GM21447 (cell line): Measurements from ENCODE around the gene FUOM.

ENCODE experiments used
- ATAC-seq: cut with Tn5 transposase; IDR thresholded peaks from one replicate; pipeline ENCODE4 v1.9.1; 2021; ENCODE audit not compliant: unreplicated experiment

The FUOM gene

DNA sequence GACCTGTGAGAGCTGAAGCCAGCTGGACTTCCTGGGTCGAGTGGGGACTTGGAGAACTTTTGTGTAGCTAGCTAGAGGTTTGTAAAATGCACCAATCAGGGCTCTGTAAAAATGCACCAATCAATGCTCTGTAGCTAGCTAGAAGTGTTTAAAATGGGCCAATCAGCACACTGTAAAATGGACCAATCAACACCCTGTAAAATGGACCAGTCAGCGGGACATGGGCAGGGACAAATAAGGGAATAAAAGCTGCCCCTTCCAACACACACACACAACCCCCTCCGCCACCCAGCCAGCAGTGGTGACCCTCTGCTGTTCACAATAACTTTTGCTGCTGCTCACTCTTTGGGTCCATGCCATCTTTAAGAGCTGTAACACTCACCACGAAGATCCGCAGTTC is 42.0 kb downstream of the FUOM start:
- no peak for ATAC-seq

DNA sequence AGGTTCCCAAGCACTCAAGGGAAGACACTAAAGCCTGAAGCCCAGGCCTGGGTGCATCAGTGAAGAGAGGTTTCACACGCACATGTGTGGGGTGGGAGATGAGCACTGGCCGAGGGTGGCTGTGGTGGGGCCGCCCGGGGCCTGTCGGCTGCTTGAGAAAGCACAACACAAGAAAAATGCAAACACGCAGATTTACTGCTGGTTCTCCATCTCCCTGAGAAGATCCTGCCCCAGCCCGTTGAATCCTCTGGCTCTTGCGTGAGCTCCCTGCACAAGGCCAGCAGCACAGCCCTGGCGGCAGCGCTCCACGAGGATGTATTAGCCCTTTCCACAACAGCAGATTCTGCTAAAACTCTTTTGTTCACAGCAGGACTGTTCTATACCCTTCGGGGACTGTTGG is 42.9 kb downstream of the FUOM start:
- ATAC-seq, result no peak

DNA sequence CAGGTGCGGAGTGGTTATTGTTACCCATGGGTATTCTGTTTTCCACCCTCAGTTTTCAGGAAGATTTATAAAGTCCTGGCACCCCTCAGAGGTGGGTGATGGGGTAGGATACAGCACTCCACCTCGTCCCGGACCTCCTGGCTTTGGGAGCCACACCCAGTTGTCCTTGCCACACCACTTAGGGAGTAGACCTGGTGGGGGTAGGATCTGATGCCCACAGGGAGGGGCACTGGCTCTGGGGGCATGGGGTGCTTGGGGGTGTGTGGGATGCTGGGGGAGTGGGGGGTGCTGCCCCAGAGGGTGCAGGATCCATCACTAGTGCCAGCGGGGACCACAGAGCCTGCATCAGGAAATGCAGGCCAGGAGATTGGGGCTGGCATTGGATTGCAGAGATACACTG is 44.6 kb downstream of the FUOM start:
- no peak for ATAC-seq

DNA sequence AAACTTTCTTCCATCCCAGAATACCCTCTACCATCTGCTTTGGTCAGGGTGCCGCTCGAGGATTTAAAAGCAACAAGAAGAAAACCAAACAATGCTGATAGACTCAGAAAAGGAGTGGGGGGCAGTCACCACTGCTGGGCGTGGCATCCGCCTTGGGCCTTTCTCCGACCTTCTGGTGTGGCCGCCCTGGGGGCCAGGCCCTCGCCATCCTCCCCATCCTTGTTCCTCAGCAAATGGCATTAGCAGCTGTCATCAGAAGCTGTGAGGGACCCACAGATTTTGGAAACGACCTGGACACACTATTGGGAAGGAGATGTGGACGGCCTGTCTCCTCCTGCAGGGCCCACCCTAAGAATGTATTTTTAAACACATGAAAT is 45.1 kb downstream of the FUOM start:
- no peak for ATAC-seq

DNA sequence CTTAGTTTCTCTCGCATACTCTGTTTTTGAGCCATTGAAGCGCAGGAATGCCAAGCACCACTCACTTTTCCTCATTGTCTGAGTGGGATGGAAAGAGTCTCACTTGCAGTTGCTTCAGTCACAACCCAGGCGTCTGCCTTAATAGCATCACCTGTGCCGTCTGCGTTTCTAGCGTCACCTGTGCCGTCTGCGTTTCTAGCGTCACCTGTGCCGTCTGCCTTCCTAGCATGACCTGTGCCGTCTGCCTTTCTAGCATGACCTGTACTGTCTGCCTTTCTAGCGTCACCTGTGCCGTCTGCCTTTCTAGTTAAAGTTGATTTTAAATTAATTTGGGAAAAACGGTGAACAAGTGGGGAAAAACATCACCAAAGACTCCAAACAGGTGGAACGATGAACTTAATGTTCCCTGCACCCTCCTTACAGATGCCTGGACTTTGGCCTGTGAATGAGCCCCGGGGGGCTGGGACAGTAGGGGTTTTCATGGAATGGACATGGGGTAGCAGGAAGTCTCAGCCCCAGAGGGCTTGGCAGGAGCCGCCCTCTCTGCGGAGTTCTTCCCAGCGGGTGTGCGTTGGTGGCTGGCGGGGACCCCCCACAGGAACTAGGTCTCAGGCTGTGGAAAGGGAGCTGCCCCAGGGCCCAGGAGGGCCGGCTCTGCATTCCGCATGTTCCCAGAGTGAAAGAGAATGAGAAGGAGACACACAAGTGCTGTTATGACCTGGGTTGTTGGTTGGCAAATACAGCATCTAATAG is 45.6 kb downstream of the FUOM start:
- ATAC-seq, result no peak

DNA sequence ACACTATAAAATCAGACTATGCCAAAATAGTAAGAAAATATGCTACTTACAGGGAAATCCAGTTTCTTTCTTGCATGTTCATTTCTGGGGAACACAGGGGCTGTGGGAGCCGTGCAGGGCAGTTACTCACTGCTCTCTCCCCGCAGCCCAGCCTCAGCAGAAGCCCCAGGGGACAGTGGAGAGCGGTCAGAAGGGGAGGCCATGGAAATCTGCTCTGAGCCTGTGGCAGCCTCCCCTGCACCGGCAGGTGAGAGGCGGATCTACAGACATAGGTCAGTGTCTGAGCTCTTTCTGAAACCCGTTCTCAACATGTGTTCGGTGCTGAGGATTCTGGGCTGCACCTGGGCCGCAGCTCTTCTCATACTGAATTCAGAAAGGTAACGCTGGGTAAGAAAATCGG is 46.2 kb downstream of the FUOM start:
- no peak for ATAC-seq

DNA sequence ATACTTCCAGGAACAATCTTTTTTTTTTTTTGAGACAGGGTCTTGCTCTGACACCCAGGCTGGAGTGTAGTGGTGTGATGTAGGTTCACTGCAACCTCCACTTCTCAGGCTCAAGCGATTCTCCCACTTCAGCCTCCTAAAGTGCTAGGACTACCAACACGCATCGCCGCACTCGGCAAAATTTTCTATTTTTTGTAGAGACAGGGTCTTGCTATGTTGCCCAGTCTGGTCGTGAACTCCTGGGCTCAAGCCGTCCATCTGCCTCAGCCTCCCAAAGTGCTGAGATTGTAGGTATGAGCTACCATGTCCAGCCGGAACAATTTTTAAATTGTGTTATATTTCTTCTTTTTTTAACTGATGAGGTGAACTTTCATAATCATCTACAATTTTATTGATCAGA is 47.0 kb downstream of the FUOM start:
- ATAC-seq, result no peak

DNA sequence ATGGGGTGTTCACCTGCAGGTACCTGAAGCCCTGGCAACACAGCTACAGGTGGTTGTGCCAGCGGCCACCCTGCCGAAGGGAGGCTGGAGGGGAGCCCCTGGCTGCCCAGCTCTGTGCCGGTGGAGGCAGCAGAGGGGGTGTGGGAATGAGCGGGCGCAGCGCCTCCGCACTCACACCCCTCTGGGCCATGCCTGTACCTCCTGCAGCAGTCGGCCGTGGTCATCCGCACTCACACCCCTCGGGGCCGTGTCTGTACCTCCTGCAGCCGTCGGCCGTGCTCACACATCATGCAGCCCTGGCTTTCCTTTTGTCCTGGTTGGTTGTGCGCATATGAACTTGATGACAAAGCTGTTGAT is 47.4 kb downstream of the FUOM start:
- no peak for ATAC-seq

DNA sequence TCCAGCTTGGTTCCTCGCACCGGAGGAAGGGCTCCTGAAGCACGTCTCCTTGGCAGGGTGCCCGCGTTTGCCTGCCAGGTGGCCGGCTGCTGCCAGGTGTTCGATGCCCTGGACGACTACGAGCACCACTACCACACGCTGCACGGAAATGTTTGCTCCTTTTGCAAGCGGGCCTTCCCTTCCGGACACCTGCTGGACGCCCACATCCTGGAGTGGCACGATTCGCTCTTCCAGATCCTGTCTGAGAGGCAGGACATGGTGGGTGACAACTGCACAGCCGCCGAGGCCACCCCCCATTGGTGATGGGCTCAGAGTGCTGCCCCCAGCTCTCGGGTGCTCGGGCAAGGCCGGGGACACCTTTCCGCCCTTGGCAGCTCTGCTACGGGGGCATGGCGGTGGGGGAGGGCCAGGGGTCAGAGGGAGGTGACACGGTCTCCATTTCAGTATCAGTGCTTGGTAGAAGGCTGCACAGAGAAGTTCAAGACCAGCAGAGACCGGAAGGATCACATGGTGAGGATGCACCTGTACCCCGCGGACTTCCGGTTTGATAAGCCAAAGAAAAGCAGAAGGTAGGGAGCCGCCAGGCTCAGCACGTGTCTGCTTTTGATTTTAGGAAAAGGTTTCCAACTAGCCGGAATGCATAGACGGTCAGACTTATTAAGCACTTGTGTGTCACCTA is 48.0 kb downstream of the FUOM start:
- no peak for ATAC-seq

DNA sequence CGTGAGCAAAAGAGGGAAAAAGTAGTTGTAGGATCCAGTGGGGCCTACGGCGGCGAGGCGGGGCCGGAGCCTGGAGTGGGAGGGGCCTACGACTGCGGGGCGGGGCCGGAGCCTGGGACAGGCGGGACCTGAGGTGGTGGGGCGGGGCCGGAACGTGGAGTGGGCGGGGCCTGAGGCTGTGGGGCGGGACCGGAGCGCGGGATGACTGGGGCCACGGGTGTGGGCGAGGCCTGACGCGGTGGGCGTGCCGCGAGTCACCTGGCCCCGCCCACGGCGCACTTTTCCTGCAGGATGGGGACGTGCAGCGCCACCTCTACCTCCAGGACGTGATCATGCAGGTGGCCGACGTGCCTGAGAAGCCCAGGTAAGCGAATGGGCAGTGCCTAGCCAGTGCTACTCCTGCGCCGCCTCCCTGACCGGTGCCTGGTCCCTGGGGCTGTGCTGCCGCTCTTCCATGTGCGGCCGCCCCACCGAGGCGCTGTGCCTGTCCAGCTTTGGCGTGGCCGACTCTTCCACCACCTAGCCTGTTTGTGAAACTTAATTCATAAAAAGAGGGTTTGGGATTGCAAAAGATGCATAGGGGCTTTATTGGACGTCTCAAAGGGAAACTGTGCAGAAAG is 48.6 kb downstream of the FUOM start:
- peak; percentile 72 for ATAC-seq

DNA sequence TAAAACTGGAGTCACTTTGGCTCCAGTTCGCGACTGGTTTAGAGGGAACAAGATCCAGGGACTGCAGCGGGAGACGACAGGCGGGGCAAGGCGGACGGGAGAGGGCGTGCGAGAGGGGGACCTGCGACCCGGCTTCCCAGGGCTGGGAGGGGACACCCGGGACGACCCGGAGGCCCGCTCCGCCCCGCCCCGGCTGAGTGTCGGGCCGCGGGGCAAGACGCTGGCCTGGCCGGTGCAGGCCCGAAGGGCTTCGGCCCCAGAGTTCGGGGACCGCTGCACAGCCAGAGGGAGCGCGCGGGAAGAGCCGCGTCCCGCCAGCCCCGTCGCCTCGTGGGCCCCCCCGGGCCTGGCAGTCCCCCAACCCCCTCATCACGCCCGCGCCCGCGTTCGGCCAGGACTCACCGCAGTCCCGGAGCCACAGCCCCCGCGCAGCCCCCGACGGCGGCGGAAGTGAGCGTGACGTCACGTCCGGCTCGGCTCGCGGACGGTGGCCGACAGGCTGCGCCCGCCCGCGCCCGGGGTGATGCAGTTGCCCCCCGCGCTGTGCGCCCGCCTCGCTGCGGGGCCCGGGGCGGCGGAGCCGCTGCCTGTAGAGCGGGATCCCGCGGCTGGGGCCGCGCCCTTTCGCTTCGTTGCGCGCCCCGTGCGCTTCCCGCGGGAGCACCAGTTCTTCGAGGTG is 49.3 kb downstream of the FUOM start, which contains the start of the genes TUBGCP2 and ZNF511:
TSS of gene TUBGCP2 (minus strand) at position 452 of the 679 bp plus-strand sequence. CDS start 5,931 bp downstream, outside the sequence.
TSS of gene ZNF511 (plus strand) at position 494 of the 679 bp plus-strand sequence. CDS start at position 524, 30 bp downstream.
- peak; percentile 71 for ATAC-seq

DNA sequence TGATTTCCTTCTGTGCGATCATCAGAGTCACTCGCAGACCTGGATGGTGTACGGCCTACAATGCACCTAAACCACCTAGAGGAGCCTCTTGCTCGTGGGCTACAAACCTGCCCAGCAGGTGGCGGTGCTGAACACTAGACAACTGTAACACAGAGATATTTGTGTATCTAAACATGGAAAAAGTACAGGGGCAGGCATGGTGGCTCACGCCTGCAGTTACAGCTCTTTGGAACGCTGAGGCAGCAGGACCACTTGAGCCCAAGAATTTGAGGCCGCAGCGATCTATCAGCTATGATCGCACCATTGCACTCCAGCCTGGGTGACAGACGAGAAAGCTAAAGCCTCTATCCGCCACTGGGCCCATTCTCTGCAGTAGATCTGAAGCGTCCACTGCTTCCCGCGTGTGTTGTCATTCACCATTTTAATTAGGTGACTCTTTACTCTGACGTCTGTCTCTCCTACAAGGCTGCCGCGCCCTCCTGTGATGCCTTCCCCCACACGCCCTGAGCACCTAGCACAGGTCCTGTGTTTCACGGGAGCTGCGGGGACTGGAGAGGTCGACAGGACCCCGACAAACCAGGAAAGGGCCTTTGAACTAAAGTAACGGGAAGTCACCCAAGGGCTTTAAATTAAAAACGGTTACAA is 49.9 kb downstream of the FUOM start:
- peak; percentile 46 for ATAC-seq

DNA sequence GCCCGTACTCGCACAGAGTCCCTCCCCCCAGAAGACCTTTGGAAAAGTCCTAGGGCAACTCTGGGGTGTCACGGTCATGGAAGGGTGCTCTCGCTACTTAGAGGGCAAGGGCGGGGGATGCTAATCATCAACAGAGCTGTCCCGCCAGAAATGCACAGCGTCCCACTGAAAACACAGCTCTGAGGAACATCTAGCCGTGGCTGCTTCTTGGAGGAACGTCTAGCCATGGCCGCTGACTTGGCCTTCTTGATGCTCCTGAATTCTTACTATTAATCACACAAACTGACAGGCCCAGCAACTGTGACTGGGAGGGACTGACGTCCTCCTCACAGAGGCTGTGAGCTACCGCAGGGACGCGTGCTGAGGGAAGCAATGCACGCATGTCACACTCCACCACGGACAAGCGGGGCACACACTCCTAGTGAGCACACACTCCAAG is 50.9 kb downstream of the FUOM start:
- ATAC-seq, result no peak

DNA sequence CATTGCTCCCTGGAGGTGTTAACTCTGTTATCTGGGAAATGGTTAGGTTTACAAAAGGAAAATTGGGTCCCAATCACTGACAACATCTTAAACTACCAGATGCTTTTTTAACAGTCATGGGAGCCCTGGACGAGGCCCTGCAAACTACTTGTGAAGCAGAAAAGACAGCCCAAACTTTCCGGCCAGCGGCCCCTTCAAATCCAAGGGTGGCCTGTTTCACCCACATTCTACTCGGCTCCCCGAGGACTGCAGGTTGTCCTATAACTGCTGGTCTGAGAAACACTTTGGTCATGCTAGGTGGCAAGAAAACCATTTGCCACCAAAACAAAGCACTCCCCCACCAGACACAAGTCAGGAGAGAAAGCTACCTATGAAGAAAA is 51.7 kb downstream of the FUOM start:
- ATAC-seq, result no peak
